Retinal pigment epithelial cell (primary cell): ENCODE results near the gene PKM.

ENCODE experiments used
- DNase-seq: peaks from one replicate; pipeline ENCODE4 v3.0.0-alpha.2; 2010; ENCODE audit warnings: low read depth
- H3K4me3 ChIP-seq: 2 replicates; pipeline ENCODE4 v1.5.1; 2011; ENCODE audit warnings: mild to moderate bottlenecking, low read length, control low read depth, moderate library complexity
- TF ChIP-seq, protein P1 (sequence below): conservative IDR thresholded peaks from 2 replicates; pipeline ENCODE4 v1.5.1; 2011; ENCODE audit warnings: low read depth, low read length, control low read depth, inconsistent platforms

PKM gene

DNA sequence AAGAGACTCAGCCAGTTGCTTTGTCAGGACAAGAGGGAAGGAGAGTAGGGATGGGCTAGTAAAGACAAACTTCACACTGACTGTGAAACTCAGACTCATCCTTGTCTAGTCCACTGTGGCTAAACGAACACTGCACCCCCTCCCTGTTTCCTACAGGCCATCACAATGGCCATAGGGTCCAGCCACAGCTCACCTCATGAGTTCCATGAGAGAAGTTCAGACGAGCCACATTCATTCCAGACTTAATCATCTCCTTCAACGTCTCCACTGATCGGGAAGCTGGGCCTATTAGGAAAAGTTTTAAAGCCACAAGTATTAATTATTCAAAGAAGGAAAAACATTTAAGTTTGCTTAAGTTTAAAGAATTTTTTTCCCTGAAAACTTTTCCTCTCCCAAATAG lies 13.8 kb downstream of the PKM start:
- TF ChIP-seq, protein P1, sequence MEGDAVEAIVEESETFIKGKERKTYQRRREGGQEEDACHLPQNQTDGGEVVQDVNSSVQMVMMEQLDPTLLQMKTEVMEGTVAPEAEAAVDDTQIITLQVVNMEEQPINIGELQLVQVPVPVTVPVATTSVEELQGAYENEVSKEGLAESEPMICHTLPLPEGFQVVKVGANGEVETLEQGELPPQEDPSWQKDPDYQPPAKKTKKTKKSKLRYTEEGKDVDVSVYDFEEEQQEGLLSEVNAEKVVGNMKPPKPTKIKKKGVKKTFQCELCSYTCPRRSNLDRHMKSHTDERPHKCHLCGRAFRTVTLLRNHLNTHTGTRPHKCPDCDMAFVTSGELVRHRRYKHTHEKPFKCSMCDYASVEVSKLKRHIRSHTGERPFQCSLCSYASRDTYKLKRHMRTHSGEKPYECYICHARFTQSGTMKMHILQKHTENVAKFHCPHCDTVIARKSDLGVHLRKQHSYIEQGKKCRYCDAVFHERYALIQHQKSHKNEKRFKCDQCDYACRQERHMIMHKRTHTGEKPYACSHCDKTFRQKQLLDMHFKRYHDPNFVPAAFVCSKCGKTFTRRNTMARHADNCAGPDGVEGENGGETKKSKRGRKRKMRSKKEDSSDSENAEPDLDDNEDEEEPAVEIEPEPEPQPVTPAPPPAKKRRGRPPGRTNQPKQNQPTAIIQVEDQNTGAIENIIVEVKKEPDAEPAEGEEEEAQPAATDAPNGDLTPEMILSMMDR = no peak
- DNase-seq = no peak
- H3K4me3 ChIP-seq = no peak overlapping the region

DNA sequence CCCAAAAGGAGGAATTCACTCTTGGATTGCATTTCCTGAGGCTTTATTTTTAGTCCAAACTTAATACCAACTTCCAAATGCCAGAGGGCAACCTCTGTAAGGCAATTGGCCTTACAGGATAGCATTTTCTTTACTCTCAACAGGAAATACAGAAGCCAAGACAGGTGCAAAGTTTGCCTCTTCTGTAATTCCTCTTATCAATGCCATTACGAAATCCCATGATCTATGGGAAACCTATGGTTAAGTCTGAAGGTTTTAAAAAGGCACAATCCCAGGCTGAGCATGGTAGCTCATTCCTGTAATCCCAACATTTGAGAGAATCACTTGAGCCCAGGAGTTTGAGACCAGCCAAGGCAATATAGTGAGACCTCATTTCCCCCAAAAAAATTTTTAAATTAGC lies 14.9 kb downstream of the PKM start:
- no peak overlapping the region for H3K4me3 ChIP-seq
- DNase-seq = no peak
- TF ChIP-seq, protein P1 = no peak

DNA sequence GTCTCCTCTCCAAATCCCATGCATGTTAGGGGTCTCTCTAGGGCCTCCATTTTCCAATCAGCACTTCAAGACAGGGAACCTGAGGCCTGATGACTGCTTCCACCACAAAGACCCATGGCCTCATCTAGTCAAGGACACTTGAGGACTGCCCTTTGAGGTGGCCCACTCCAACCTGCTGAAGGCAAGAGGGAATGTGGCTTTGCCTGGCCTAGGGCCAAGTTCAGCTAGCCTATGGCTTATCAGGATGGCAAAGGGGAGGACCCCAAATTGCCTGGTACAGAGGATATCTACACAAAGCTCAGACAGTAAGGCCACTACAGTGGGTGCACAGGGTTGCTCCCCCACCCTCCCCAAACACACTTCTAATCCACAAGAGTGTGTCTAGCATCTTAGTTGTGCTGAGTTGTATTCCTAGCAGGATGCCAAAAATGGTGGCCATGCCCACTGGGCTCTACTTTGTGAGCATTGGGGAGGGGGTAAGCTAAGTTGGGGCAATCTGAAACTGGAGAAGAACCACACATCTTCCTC lies 23.4 kb downstream of the PKM start:
- TF ChIP-seq, protein P1 = no peak
- DNase-seq = no peak
- H3K4me3 ChIP-seq = no peak overlapping the region

DNA sequence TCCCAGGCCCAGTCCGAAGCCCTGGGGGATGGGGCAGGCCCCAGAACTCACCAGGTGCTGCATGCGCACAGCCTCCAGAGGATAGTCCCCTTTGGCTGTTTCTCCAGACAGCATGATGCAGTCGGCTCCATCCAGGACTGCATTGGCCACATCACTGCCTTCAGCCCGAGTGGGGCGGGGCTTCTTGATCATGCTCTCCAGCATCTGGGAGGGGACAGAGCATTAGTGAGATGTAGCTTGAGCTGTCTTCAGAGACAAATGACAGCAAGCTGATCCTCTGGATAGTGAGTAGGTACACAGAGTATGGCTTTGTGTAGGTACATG lies 24.4 kb downstream of the PKM start:
- TF ChIP-seq, protein P1 = no peak
- H3K4me3 ChIP-seq = no peak overlapping the region
- no peak for DNase-seq

DNA sequence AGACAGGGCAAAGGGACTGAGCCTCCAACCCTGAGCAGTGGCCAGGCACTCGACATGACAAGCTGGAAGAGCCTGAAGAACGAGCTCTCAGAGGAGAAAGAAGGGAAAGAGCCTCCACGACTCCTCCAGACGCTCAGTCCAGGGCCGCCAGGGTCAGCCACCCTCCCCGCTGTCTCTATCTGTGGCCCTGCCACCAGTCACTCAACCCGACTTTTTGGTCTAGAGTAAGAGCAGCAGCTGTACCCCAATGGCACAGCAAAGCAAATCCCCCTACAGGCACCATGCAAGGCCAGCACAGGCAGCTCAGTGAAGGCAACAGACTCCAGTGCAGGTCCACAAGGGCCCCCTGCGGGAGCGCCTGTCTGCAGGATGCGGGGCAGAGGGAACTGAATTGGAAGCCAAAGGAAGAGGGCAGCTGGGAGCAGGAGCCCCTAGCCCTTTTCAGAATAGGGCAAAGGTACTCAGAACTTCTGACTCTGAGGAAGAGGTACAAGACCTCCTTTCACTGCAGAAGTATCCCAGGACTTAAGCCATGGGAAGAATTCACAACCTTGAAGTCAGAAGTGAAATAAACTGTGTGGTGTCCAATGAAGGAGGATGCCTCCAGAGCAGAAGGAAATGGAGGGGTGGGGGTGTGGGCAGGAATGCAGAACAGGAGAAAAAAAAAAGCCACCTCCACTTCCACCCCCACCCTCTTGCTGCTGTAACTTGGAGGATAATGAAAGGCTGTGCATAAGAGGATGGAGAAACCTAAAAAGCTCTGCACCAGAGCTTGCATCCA lies 24.9 kb downstream of the PKM start:
- no peak for DNase-seq
- no peak overlapping the region for H3K4me3 ChIP-seq
- TF ChIP-seq, protein P1 = no peak

DNA sequence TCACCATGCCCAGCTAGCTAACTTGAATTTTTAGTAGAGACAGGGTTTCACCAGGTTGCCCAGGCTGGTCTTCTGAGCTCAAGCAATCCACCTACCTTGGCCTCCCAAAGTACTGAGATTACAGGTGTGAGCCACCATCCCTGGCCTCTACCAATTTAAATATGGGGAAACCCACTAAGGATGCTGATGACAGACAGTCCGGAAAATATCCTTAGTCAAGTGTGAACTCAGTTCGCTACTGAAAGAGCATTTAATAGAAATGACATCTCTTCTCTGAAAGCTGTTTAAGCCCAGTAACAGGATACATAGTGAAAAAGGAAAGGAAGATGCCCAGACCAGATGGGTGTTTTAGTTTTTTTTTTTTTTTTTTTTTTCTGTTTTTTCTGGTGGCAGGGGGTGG lies 25.7 kb downstream of the PKM start:
- DNase-seq = no peak
- H3K4me3 ChIP-seq = no peak overlapping the region
- TF ChIP-seq, protein P1 = no peak

DNA sequence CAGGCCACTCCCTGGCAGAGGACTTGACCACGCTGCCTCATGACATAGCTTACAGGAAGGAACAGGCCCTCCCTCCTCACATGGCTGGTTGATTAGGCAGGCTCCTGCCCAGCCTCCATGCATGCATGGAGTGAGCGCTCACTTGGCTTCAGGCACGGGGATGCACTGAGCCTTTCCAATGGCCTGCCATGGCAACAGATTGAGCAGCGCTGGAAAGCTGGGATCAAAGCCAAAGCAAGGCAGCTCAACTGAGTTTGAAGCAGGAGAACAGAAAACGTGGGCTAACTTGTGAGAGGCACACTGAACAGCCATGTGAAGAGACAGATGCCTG lies 27.5 kb downstream of the PKM start:
- DNase-seq = peak; percentile 98
- TF ChIP-seq, protein P1 = no peak
- no peak overlapping the region for H3K4me3 ChIP-seq
